ENCODE data around the gene AP5B1. TPM values are rescaled to one million over a fixed set of nuclear protein-coding genes. Genes with fewer than 3 reads are reported as not detected.
A peak's percentile ranks its signal among the peaks of the same experiment; 100 is the strongest.

AP5B1 gene
- total RNA-seq, 1 experiment from 2014 or later, result 13.6 TPM

- DNase-seq (ENCODE audit: low read depth), result no peak
Observed at GRCh38 chr11:65786008-65786785, 5.4 kb upstream of the AP5B1 start.

GRCh38 chr11:65785319-65786007, 4.7 kb upstream of the AP5B1 start:
- DNase-seq (ENCODE audit: low read depth), result no peak

DNA sequence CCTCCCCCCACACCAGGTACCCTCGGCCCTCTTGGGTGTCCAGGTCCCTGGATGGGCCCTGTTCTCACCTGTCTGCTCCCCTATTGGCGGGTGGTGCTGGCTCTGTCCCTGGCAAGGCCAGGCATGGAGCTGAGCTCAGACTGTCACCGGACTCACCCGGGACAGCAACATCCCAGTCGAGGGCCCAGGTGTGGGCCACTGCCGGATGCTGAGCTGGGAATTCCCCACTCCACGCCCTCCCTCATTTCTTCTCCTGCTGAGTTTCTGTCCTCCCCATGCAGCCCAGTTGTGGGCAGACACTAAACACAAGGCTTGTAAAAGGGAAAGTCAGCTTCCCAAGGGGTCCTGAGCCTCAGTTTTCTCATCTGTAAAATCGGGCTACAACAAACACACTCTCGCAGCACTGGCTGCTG, 2.0 kb upstream of the AP5B1 start:
- DNase-seq (ENCODE audit: low read depth), result no peak

GRCh38 chr11:65781962-65782815, 1.4 kb upstream of the AP5B1 start:
- no peak for DNase-seq (ENCODE audit: low read depth)

DNA sequence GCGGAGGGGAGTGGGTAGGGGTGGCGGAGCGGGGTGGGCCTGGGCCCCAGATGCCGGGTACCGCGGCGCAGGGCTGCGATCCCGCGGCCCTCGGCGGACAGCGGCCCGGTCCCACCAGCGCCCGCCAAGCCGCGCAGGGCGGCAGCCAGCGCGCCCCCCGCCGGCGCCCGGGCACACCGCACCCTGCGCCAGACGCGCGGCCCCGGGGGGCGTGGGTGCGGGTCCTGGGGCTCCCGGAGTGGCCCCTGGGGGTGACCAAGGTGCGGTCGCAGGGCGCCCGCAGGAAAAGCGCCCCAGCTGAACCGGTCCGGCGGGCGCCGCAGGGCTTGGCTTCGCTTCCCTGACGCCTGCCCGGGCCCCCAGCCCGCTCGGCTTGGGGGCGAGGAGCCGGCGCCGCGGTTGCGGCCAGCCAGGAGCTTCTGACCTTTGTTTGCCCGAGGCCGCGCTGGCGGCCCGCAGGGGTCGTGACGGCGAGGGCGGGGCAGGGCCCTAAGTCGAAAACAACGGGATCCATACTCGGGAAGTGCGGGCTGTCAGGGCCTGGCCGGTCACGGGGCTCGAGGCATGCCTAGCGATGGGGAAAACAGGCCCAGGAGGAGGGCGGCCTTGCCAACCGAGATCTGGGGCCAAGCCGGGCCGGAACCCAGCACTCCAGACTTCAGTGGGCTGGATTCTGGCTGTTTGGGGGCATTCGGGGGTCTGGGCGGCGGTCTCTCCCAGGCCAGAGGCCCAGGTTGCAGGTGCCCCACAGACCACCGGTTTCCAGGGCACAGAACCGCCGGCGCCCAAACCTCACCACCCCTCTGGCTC, 581 bp upstream of the AP5B1 start:
- no peak for DNase-seq (ENCODE audit: low read depth)

- DNase-seq (ENCODE audit: low read depth), result peak; percentile 73
Observed at GRCh38 chr11:65779919-65780769, 632 bp downstream of the AP5B1 start.

DNA sequence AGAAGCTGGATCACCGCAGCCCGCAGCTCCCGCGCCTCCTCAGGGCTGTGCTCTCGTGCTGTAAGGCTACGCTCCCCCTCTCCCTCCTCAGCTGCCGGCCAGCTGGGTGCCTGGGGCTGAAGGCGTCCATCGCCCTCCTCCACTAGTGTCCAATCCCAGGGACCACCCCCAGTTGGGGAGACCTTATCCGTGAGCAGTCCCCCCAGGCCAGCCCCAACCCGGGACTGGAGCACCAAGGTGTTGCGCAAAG, 1.2 kb downstream of the AP5B1 start:
- no peak for DNase-seq (ENCODE audit: low read depth)

- no peak for DNase-seq (ENCODE audit: low read depth)
Observed at GRCh38 chr11:65778901-65779668, 1.7 kb downstream of the AP5B1 start.

GRCh38 chr11:65778431-65778900, 2.3 kb downstream of the AP5B1 start:
- DNase-seq (ENCODE audit: low read depth), result no peak

- DNase-seq (ENCODE audit: low read depth), result no peak
Observed at GRCh38 chr11:65777821-65778361, 2.9 kb downstream of the AP5B1 start.

GRCh38 chr11:65777241-65777640, 3.5 kb downstream of the AP5B1 start:
- DNase-seq (ENCODE audit: low read depth), result no peak

DNA sequence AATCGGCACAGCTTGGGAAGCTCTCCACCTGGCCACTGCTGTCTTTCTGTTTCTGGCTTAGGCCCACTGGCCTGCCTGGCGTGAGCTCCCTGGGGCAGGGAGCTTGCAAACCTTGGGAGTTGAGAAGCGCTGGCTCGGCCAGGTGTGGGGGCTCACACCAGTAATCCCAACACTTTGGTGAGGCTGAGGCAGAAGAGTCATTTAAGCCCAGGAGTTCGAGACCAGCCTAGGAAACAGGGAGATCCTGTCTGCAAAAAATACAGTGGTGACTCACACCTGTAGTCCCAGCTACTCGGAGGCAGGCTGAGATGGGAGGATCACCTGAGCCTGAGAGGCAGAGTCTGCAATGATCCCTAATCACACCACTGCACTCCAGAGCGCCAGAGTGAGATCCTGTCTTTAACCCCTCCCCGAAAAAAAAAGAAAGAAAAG, 4.0 kb downstream of the AP5B1 start:
- DNase-seq (ENCODE audit: low read depth), result no peak

- no peak for DNase-seq (ENCODE audit: low read depth)
Observed at GRCh38 chr11:65776196-65776595, 4.6 kb downstream of the AP5B1 start.

DNA sequence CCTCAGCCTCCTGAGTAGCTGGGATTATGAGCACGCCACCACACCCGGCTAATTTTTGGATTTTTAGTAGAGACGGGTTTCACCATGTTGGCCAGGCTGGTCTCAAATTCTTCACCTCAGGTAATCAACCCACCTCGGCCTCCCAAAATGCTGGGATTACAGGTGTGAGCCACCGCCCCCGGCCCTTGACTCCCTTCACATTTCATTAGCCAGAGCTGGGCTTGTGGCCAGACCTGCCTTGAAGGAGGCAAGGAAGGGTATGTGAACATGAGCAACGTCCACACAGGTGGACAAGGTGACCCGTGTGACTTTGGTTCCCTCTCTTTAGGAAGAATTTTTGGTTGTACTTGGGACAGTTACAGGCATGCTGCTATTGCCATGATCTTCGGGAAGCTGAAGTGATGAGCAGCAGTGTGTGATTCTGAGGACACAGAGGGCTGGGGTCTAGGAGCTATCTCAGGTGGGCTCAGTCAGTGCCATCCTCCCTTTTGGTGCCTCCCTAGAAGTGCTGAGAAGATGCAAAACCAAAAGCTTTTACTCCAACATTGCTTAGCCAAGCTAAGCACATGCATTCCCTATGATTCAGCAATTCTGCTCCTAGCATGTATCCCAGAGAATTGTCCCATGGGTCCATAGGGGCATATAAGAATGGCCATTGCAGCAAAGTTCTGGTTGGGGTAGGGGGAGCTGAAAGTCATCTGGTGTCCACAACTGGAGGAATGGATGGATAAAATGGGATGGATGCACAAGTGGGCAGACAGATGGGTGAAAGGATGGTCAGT, 6.1 kb downstream of the AP5B1 start:
- DNase-seq (ENCODE audit: low read depth), result no peak

DNA sequence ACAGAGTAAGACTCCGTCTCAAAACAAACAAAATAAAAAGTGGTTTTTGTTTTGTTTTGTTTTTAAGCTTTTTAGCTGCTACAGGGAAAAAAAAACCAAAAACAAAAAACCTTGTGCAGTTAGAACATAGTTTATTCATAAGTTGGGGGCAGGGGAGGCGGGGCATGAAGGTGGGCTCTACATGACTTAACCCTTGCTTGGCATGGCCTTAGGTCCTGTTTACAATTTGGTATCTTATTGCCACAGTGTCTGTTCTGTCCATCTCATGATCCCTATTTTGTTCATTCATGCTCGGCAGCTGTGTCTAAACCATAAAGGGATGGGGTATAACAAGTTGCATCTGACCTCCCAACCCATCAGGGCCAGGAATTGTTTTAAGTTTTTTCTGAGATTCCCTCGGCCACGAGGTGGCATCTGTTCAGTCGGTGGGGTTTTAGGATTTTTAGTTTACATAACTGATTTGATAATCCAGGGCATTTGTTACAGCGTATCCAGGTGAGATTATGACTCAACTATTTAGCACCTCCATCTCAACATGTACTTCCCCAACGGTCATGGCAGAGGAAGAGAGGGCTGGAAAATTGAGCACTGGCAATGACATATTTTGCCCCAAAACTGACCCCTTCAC, 6.9 kb downstream of the AP5B1 start:
- DNase-seq (ENCODE audit: low read depth), result no peak

DNA sequence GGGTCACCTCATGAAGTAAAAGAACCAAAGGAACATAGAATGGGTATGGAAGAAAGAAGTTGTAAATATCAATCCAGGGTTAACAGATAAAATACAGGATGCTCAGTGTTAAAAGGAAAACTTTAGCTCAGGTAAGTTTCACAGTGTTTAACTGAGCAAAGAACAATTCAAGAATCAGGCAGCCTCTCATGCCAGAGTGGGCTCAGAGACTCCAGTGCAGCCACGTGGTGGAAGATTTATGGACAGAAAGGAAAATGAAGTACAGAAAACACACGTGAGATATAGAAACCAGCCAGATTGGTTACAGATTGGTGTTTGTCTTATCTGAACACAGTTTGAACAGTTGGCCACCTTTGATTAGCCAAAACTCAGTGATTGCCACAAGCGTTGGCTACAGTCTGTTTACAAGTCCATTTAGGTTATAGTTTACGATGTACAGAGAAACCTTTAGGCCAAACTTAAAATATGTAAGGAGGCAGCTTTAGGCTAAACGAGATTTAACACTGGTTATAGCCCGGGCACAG, 9.1 kb downstream of the AP5B1 start:
- no peak for DNase-seq (ENCODE audit: low read depth)

DNA sequence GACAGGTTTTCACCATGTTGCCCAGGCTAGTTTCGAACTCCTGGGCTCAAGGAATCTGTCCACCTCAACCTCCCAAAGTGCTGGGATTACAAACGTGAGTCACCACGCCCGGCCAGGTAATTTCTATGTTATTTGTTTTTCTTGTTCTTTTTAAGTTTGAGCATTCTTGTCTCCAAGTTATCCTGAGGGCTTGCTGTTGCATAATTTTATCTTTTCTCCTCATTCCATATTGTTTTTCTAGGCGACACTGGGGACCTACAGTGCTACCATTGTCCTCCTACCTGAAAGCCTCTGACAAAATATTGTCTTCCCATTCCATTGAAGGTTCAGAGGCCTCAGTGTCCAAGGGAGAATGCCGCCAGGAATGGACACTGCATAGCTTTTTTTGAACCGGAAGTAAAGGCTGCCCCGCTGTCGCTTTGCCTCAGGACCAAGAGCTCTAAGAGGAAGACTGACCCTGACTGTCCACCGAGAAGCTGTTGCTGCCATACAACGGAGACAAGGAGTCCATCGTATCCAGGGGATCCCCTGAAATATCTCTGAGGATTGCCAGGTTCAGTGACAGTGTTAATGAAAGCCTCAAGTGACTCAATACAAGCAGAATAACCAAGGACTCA, 9.7 kb downstream of the AP5B1 start:
- no peak for DNase-seq (ENCODE audit: low read depth)
